ENCODE measurements around the gene SUGCT. TPM values are rescaled to one million over a fixed set of nuclear protein-coding genes. Genes with fewer than 3 reads are reported as not detected.

The SUGCT gene
- total RNA-seq, 2 donors from 2014 or later: 3.3 to 15.2 TPM

GRCh38 chr7:40883826-40884225 lies 749.0 kb downstream of the SUGCT start:
- ATAC-seq (ENCODE audit: insufficient number of reproducible peaks, low FRiP score, low read depth): no peak
- TF ChIP-seq CTCF (IDR thresholded peaks at IDR 0.05): no peak
- no peak overlapping the region for H3K27ac ChIP-seq

GRCh38 chr7:40884241-40884640 lies 749.4 kb downstream of the SUGCT start:
- TF ChIP-seq CTCF (IDR thresholded peaks at IDR 0.05): no peak
- H3K4me1 ChIP-seq (ENCODE audit: control insufficient read depth in 1 of 2, low read depth in 2 of 2): peaks cover 0 to 9% of the 10 kb centered on the region in 2 donors
- H3K9me3 ChIP-seq: no peaks in the 10 kb centered on the region
- H3K27me3 ChIP-seq (replicated peaks; ENCODE audit: insufficient read depth): no peaks in the 10 kb centered on the region
- no peak overlapping the region for H3K27ac ChIP-seq
- H3K36me3 ChIP-seq: no peaks in the 10 kb centered on the region
- no peak overlapping the region for H3K4me3 ChIP-seq
- DNase-seq (ENCODE audit: low spot score): no peak
- ATAC-seq (ENCODE audit: insufficient number of reproducible peaks, low FRiP score, low read depth): no peak

More at GRCh38 chr7:40883826-40884225, 749.0 kb downstream of the SUGCT start:
- no peaks in the 10 kb centered on the region for H3K27me3 ChIP-seq (replicated peaks; ENCODE audit: insufficient read depth)
- no peak for DNase-seq (ENCODE audit: low spot score)
- H3K9me3 ChIP-seq: no peaks in the 10 kb centered on the region
- H3K4me3 ChIP-seq: no peak overlapping the region
- peaks cover 0 to 5% of the 10 kb centered on the region in 2 donors for H3K4me1 ChIP-seq (ENCODE audit: control insufficient read depth in 1 of 2, low read depth in 2 of 2)
- H3K36me3 ChIP-seq: no peaks in the 10 kb centered on the region

GRCh38 chr7:40885503-40885902 lies 750.7 kb downstream of the SUGCT start:
- no peak for TF ChIP-seq CTCF (IDR thresholded peaks at IDR 0.05)
- Histone ChIP-seq H3K4me1 (ENCODE audit: control insufficient read depth in 1 of 2, low read depth in 2 of 2) (peaks cover 0 to 12% of the 10 kb centered on the region in 2 donors), H3K9me3 (no peaks in the 10 kb centered on the region), H3K27me3 (replicated peaks; ENCODE audit: insufficient read depth) (no peaks in the 10 kb centered on the region), H3K27ac (no peak overlapping the region), H3K4me3 (no peak overlapping the region), H3K36me3 (no peaks in the 10 kb centered on the region)
- no peak for ATAC-seq (ENCODE audit: insufficient number of reproducible peaks, low FRiP score, low read depth)
- no peak for DNase-seq (ENCODE audit: low spot score)

- DNase-seq (ENCODE audit: low spot score) (no peak), ATAC-seq (ENCODE audit: insufficient number of reproducible peaks, low FRiP score, low read depth) (no peak)
- no peak for TF ChIP-seq CTCF (IDR thresholded peaks at IDR 0.05)
These were observed 752.3 kb downstream of the SUGCT start for GRCh38 chr7:40887099-40887498.

GRCh38 chr7:40888499-40888898 lies 753.7 kb downstream of the SUGCT start:
- Histone ChIP-seq H3K9me3 (no peaks in the 10 kb centered on the region), H3K4me1 (ENCODE audit: control insufficient read depth in 1 of 2, low read depth in 2 of 2) (peaks cover 0 to 12% of the 10 kb centered on the region in 2 donors), H3K27ac (no peak overlapping the region), H3K27me3 (replicated peaks; ENCODE audit: insufficient read depth) (no peaks in the 10 kb centered on the region), H3K36me3 (no peaks in the 10 kb centered on the region), H3K4me3 (no peak overlapping the region)
- ATAC-seq (ENCODE audit: insufficient number of reproducible peaks, low FRiP score, low read depth): no peak
- TF ChIP-seq CTCF (IDR thresholded peaks at IDR 0.05): no peak
- DNase-seq (ENCODE audit: low spot score): no peak

More at GRCh38 chr7:40887099-40887498, 752.3 kb downstream of the SUGCT start:
- H3K36me3 ChIP-seq: no peaks in the 10 kb centered on the region
- H3K4me1 ChIP-seq (ENCODE audit: control insufficient read depth in 1 of 2, low read depth in 2 of 2): peaks cover 0 to 12% of the 10 kb centered on the region in 2 donors
- H3K27ac ChIP-seq: no peak overlapping the region
- no peak overlapping the region for H3K4me3 ChIP-seq
- no peaks in the 10 kb centered on the region for H3K27me3 ChIP-seq (replicated peaks; ENCODE audit: insufficient read depth)
- H3K9me3 ChIP-seq: no peaks in the 10 kb centered on the region

Data from thoracic aorta (tissue), 2 donors.